H1 (cell line): Measurements from ENCODE around the gene TRAPPC2L. TPM values are rescaled to one million over a fixed set of nuclear protein-coding genes. Genes with fewer than 3 reads are reported as not detected.

Source experiments
- PHF8 ChIP-seq: fragments of 200-600 bp; sonication (generic); conservative IDR thresholded peaks from 2 replicates; pipeline ENCODE4 v1.7.1; 2012; ENCODE audit warnings: low read depth, mild to moderate bottlenecking, inconsistent platforms, low read length, moderate library complexity
- polyA plus RNA-seq, 7 experiments: library from polyadenylated mRNA; depleted of rRNA in 3 of 7; stranded (reverse) in 5 of 7; unstranded in 2 of 7; fragments of >200 nt in 5 of 7; fragments of 200-250 nt in 2 of 7; gene quantifications; 1 replicate in 5 of 7; 2 replicates in 1 of 7; 4 replicates in 1 of 7; pipeline versions ENCODE4 v1.2.1 to v1.2.3, GENCODE V29; 2011 to 2013; ENCODE audit warnings: missing spikeins in 2 of 7, mixed read lengths in 2 of 7
- total RNA-seq: library from RNA; stranded (reverse); fragmentation: NEBNext Ultra II Directional; extraction: Animal tissue kit (Norgen Biotek cat#: 25700); gene quantifications from 2 replicates; pipeline ENCODE4 v1.2.1, GENCODE V29; 2021
- TF ChIP-seq, protein P1 (sequence below): IDR thresholded peaks from 2 replicates; pipeline ENCODE4 v1.6.1; 2011; ENCODE audit warnings: low read depth, mild to moderate bottlenecking, low read length; ENCODE audit not compliant: insufficient read depth

The TRAPPC2L gene
- total and polyA plus RNA-seq, 2 of the 8 experiments (the other 6 are each of a cell fraction or from before 2014, with no cell fraction given), result 98.7 to 133 TPM

DNA sequence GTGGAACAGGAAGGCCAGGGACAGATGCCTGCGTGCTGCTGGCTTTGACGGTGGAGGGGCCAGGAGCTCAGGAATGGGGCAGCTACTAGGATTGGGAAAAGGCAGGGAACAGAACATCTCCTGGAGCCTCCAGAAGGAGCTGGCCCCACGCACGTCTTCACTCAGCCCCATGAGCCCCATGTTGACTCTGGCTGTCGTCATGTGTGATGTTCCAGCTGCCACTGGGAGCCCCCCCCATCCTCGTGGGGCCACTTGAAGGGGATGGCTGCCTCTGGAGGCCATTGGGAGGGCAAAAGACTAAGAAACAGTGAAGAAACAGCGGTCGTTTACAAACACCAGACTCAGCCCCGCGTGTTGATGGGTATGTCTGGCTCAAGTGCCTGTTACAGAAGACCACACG is 26.7 kb upstream of the TRAPPC2L start (continued):
- TF ChIP-seq, protein P1, sequence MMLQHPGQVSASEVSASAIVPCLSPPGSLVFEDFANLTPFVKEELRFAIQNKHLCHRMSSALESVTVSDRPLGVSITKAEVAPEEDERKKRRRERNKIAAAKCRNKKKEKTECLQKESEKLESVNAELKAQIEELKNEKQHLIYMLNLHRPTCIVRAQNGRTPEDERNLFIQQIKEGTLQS, result no peak
- TF ChIP-seq PHF8, result no peak
